ENCODE measurements around the gene NR2F2.

Gene NR2F2

DNA sequence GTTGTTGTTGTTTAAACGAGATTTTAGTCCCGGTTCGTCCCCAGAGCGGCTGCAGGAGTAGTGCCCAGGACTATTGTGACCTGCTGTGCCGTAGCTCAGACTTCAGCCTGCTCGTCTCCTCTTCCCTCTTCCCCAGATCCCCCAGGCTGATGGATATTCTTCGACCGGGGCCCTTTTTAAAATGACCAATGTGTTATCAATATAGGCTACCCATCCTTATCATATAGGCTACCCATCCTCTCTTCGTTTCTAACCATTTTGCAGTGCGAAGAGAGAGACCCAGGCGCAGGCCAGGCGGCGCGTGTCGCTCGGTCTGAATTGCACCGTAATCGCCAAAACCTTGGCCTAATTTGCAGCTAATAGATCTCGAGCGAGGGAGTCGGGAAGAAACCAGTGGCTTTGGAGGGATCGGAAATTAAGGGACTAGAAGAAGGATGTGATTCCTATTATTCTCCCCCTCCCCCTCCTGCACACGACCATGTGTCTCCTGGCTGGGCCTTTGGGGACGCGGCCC lies 23.0 kb downstream of the NR2F2 start:
- peak overlapping the region; percentile 72; the same call in 1 of the 2 replicates for H3K4me3 ChIP-seq (ENCODE audit: low read length)
- no peak for DNase-seq (ENCODE audit: low read depth)
- TF ChIP-seq, protein P1, sequence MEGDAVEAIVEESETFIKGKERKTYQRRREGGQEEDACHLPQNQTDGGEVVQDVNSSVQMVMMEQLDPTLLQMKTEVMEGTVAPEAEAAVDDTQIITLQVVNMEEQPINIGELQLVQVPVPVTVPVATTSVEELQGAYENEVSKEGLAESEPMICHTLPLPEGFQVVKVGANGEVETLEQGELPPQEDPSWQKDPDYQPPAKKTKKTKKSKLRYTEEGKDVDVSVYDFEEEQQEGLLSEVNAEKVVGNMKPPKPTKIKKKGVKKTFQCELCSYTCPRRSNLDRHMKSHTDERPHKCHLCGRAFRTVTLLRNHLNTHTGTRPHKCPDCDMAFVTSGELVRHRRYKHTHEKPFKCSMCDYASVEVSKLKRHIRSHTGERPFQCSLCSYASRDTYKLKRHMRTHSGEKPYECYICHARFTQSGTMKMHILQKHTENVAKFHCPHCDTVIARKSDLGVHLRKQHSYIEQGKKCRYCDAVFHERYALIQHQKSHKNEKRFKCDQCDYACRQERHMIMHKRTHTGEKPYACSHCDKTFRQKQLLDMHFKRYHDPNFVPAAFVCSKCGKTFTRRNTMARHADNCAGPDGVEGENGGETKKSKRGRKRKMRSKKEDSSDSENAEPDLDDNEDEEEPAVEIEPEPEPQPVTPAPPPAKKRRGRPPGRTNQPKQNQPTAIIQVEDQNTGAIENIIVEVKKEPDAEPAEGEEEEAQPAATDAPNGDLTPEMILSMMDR (conservative IDR thresholded peaks at IDR 0.05; ENCODE audit: low read length) = no peak

DNA sequence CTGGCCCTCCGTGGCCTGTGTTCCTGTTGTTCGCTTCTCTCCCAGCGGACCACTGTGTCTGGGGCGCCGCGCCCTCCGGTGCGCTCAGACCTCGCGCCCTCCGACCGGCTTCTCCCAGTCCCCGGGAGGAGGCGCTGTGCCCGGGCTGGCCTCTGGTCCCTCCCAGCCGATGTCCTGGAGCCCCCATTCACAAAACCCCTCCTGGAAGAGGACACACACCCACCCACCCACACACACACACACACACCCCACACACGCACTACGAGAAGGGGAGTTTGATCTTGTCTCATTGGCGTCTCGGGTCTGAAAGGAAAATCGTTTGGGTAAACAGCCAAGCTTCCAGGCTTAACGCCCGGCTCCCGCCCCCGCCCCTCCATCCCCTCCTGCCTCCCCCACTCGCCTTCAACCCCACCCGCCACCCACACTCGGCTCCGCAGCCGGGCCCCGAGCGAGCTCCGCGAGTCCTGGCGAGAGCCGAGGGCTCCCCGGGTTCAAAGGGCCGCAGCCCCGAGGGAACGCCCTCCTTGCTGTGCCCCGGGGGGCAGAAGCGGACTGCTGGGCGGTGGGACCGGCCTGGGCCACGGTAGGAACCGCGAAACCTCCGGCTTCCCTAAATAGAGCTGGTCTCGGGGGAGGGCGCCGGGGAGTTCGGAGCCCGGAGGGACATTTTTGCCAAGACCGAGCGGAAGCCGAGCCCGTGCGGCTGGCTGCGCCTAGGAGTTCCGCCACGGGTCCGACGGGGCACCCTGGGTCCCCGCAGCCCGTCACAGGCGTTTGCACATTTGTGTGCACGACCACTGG lies 23.6 kb downstream of the NR2F2 start:
- DNase-seq (ENCODE audit: low read depth) = no peak
- TF ChIP-seq, protein P1 (conservative IDR thresholded peaks at IDR 0.05; ENCODE audit: low read length) = peak; percentile 49
- H3K4me3 ChIP-seq (ENCODE audit: low read length) = peak overlapping the region; percentile 72

DNA sequence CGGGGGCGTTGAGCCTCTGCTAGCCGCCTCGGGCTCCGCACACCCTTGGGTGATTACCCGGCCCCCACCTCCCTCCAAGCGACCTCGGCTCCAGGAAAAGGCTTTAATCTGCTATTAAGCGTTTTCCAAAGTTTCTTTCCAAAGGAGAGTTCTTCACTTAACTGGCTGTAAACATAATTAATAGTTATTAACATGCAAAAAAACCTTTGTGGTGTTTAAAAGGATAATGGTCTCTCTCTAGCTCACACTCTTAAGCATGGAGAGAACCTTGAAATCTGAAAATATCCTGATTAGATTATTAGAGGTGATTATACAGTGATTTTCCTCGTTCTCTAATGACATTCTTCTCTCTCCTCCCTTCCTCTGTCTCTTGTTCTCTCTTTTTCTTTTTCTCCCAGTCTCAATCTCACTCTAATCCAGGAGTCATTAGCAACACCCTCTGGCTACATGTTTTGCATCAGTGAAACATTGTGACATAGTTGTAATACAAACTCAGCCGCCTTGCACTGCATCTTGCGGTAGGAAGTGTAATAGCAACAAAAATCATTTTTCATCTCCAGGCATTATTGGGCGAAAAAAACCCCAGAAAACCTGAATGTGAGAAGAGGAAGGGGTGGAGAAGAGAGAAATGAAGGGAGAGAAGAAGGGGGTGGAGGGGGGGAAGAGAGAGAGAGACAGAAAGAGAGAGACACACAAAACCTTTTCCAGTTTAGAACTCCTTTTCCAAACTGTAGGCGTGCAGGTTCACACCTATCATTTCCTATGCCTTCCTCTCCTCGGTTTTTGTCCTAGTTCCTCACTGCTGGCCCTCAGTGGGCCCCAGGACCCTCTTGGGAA lies 24.4 kb downstream of the NR2F2 start:
- TF ChIP-seq, protein P1 (conservative IDR thresholded peaks at IDR 0.05; ENCODE audit: low read length) = peak; percentile 70
- DNase-seq (ENCODE audit: low read depth) = peak; percentile 86
- H3K4me3 ChIP-seq (ENCODE audit: low read length) = peak overlapping the region; percentile 72

DNA sequence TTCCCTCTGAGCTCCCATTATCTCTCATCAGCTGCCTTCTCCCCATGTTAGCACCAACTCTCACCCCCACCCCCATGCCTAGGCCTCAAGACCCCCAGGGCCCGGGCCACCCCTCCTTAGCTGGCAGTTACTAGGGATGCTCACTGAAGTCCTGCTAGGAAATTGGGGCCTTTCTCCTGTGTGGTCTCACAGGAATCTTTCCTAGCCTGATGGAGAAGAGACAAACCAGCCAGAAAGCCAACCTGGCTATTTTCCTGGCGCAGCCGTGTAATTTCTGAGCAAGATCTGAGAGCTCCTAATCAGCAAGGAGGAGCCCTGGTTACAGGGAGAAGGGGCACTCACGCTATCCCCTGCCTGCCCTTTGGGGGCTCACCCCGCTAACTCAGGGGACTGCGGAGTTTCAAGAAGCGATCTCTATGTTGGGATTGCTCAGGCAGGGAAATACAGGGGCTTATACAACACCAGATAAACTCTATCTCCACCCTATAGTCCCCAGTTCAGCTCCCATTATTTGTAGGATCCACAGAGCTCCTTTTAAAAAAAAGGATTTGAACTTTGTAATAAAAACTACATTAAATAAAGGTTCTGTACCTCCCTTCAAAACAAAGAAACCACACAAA lies 25.2 kb downstream of the NR2F2 start:
- TF ChIP-seq, protein P1 (conservative IDR thresholded peaks at IDR 0.05; ENCODE audit: low read length) = no peak
- DNase-seq (ENCODE audit: low read depth) = no peak
- no peak overlapping the region for H3K4me3 ChIP-seq (ENCODE audit: low read length)

DNA sequence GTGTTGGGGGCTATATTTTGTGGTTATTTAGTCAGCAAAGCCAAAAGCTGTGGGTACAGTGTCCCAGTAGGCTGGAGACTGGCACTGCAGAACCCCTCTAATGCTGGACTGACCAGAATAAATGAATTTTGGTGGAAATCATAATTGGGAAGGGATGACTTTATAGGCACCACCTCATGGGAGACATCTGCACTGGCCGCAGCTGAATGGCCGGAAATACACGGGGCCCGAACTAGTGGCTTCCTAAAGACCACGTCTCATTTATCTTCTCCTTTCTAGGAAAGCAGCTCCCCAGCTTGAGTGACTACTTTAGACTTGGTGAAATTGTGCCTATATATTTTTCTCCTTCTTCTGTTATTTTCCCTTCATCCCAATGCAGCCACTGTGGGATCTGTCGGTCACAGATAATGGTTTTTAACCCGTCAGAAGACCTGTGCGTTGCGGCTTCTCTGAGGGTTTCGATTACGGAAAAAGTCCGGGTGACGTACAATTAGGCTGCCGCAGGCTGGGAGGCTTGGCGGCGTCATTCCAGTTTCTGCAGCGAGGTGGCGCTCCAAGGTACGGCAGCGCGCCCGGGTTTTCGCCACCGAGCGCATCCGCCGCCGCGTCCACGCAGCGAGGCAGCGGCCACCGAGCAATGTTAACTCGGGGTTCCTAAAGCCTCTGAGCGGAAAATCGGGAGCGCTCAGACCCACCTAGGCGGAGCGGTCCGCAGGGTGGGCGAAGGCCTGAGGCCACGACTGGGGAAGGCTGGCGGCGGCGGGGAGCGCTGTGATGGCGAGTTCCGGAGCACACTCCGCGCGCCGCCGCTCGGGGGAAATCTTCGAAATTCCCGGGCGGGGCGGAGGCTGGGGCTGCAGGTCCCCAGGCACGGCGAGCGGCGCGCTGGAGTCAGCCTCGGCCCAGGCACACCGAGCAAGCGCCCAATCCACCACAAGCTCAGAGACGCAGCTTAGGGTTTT lies 26.3 kb downstream of the NR2F2 start:
- peak; percentile 76 for DNase-seq (ENCODE audit: low read depth)
- TF ChIP-seq, protein P1 (conservative IDR thresholded peaks at IDR 0.05; ENCODE audit: low read length) = peak; percentile 74
- peak overlapping the region; percentile 72 for H3K4me3 ChIP-seq (ENCODE audit: low read length)
